ENCODE measurements around the gene TSHZ3.

DNA sequence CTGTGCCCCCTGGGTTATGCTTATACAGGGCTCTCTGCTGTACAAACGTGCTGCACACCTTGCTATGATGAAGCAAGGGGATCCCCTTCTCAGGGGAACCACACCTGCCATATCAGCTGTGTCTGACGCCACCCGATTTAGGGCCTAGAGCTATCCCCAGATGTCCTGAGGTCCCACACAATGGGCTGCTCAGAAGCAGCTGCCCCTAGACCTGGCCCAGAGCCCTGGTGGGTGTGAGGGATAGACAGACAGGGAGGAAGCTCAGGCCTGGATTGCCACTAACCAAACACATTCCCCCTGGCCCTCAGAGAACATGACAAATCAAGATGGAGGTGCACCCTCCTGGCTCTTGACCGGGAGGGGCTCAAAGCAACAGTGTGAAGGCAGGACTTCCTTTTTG is 59.3 kb downstream of the TSHZ3 start:
- TF ChIP-seq, protein P1, sequence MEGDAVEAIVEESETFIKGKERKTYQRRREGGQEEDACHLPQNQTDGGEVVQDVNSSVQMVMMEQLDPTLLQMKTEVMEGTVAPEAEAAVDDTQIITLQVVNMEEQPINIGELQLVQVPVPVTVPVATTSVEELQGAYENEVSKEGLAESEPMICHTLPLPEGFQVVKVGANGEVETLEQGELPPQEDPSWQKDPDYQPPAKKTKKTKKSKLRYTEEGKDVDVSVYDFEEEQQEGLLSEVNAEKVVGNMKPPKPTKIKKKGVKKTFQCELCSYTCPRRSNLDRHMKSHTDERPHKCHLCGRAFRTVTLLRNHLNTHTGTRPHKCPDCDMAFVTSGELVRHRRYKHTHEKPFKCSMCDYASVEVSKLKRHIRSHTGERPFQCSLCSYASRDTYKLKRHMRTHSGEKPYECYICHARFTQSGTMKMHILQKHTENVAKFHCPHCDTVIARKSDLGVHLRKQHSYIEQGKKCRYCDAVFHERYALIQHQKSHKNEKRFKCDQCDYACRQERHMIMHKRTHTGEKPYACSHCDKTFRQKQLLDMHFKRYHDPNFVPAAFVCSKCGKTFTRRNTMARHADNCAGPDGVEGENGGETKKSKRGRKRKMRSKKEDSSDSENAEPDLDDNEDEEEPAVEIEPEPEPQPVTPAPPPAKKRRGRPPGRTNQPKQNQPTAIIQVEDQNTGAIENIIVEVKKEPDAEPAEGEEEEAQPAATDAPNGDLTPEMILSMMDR (conservative IDR thresholded peaks at IDR 0.05; ENCODE audit: low read depth, low read length) = no peak
- TF ChIP-seq EZH2 (IDR thresholded peaks at IDR 0.05; ENCODE audit: borderline replicate concordance, low read depth, low read length, poor library complexity, severe bottlenecking) = no peak
